Stimulated activated CD4-positive, alpha-beta T cell treated with anti-CD3 and anti-CD28 coated beads, Interleukin-2, amount 100 ng/mL, for 48 hours (primary cell): ENCODE measurements around the gene PNISR.
A peak's percentile ranks its signal among the peaks of the same experiment; 100 is the strongest.
"Not testable (repeated sequence)": the region's sequence is repeated elsewhere in the genome, so short reads cannot be mapped to it uniquely, and the experiment has no call there.

Experiments
- DNase-seq, 2 donors: peaks; one replicate each; pipeline ENCODE4 v3.0.0-alpha.2; 2020

PNISR gene, protein sequence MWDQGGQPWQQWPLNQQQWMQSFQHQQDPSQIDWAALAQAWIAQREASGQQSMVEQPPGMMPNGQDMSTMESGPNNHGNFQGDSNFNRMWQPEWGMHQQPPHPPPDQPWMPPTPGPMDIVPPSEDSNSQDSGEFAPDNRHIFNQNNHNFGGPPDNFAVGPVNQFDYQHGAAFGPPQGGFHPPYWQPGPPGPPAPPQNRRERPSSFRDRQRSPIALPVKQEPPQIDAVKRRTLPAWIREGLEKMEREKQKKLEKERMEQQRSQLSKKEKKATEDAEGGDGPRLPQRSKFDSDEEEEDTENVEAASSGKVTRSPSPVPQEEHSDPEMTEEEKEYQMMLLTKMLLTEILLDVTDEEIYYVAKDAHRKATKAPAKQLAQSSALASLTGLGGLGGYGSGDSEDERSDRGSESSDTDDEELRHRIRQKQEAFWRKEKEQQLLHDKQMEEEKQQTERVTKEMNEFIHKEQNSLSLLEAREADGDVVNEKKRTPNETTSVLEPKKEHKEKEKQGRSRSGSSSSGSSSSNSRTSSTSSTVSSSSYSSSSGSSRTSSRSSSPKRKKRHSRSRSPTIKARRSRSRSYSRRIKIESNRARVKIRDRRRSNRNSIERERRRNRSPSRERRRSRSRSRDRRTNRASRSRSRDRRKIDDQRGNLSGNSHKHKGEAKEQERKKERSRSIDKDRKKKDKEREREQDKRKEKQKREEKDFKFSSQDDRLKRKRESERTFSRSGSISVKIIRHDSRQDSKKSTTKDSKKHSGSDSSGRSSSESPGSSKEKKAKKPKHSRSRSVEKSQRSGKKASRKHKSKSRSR

GRCh38 chr6:99424761-99425646 lies at the start of gene PNISR:
TSS of gene PNISR (minus strand) at chr6:99425308. CDS start at chr6:99414659, 10,649 bp downstream.
- DNase-seq, result peak; percentile 69 to 71

DNA sequence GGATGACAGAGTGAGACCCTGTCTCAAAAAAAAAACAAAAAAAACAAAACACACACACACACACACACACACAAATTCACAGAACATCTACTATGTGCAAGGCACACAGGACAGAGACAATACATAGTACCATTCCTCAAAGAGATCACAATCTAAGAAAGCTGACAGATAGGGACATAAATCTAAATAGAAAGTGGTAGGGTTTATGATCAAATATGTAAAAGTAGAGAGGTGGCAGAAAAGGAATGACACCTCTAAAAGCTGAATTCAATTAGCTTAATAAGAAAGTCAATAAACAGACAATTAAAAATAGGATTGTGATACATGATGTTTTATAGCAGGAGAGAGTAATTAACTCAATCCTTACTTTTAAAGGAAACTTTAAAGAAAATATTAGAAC lies 48.6 kb upstream of the PNISR start:
- DNase-seq, result no peak

- DNase-seq, result no peak
Observed at GRCh38 chr6:99471638-99472037, 46.5 kb upstream of the PNISR start.

DNA sequence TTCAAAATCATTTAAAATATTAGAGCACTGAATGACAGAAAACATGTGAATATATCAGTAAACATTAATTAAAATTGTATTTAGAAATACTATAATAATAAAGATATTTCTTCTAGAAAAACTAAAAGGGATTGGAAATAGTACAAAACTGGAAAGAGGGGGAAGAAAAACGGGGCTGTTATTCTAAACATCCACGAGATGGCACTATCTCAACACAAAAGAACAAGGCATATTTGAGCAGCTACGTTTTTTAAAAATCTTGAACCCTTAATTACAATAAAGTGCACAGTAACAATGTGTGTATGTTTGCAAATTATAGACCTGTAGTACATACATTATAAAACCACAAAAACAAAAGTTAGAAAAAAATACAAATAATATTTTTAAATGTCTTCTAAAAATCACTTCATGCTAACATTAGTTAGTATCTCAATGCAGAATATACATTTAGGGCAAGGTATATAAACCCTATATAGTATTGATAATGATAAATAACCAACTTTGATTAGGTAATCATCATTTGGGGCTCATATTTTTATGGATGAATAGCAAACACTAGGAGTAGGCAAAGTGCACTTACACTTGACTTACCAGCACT lies 42.5 kb upstream of the PNISR start:
- DNase-seq, result no peak

DNA sequence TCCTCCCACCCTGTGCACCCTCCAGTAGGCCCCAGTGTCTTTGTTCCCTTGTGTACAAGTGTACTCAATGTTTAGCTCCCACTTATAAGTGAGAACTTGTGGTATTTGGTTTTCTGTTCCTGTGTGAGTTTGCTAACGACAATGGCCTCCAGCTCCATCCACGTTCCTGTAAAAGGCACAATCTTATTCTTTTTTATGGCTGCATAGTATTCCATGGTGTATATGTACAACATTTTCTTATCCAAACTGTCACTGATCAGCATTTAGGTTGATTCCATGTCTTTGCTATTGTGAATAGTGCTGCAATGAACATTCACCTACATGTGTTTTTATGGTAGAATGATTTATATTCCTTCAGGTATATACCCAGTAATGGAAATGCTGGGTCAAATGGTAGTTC lies 34.0 kb upstream of the PNISR start:
- not testable (repeated sequence) for DNase-seq

- DNase-seq, result no peak
Observed at GRCh38 chr6:99458319-99458718, 33.2 kb upstream of the PNISR start.

DNA sequence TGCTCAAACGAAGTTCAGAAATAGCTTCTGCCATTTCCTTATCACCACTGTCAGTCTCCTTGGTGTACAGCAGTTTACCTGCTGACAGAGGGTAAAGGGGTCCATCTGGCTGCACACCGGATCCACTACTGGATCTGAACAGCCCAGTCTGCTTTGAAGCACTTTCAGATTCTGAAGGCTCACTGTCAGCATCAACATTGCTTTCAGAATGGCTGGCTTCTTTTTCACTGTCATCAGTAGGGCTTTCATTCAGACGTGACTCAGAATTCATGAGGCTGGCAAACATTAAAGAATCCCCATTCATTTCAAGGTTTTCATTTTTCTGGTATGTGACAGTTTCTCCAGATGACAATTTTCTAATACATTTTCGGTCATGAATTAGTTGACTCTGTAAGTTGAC lies 21.0 kb upstream of the PNISR start:
- DNase-seq, result no peak

DNA sequence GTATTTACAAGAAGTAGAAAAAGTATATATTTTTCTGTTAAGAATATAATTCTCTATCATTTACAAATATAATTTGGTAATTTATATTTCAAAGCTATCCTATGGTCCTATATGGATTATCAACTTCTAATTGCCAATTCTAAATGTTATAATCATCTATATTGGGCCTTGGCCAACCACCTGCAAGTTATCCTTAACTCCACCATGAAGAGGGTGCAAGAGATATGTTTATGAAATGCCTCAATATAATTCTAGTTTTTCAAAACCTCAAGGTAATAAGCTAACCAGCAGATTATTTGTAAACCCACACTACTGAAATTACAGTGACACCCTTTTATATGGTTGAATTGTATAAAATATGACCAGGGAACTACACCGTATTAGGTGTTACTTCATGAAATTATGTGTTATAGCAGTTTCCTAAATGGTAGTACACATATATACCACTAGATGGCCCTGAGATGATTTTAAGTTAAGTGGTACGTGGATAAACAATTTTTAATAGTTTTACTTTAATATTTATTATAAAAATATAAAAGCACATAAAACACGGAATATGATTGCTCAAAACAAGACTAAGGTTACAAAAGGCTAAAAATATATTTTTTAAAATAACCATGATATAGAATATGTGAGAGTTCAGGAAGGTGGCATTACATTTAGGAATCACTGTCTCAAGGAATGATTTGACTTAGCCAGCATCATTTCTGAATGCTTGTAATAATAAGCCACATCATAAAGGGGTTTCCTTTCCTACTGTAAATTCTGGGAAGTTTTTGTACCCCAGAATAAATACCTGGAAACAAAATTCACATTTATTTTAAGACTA lies 9.8 kb upstream of the PNISR start:
- DNase-seq, result no peak

- DNase-seq, result no peak
Observed at GRCh38 chr6:99432877-99433276, 7.8 kb upstream of the PNISR start.

DNA sequence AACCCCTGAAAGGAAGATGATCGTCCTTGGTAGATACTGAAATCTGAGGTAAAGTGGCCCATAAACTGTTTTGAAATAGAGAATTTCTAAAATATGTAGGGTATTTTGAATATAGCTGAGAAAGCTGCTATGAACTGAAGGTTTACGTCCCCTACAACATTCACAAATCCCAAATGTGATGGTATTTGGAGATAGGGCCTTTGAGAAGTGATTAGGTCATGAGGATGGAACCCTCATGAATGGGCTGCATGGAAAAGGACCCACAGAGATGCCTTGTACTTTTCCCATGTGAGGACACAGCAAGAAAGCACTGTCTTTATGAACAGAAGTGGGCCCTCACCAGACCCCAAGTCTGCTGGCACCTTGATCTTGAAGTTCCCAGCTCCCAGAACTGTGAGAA lies 6.8 kb upstream of the PNISR start:
- no peak for DNase-seq

GRCh38 chr6:99427988-99428387 lies 2.9 kb upstream of the PNISR start:
- no peak for DNase-seq

DNA sequence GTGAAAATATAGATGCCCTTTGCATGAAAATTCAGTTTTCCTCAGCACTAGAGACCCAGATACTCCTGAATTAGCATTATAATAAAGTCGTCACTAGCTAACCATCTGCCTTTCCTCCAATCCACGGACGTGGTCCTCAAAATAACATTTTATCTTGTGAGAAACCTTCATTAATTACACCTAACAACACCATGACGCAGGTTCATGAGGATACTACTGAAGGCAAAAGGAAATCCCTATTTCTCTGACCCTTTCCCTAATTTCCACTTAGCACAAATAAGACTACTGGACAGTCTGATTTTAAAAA lies 1.3 kb upstream of the PNISR start:
- DNase-seq, result no peak

DNA sequence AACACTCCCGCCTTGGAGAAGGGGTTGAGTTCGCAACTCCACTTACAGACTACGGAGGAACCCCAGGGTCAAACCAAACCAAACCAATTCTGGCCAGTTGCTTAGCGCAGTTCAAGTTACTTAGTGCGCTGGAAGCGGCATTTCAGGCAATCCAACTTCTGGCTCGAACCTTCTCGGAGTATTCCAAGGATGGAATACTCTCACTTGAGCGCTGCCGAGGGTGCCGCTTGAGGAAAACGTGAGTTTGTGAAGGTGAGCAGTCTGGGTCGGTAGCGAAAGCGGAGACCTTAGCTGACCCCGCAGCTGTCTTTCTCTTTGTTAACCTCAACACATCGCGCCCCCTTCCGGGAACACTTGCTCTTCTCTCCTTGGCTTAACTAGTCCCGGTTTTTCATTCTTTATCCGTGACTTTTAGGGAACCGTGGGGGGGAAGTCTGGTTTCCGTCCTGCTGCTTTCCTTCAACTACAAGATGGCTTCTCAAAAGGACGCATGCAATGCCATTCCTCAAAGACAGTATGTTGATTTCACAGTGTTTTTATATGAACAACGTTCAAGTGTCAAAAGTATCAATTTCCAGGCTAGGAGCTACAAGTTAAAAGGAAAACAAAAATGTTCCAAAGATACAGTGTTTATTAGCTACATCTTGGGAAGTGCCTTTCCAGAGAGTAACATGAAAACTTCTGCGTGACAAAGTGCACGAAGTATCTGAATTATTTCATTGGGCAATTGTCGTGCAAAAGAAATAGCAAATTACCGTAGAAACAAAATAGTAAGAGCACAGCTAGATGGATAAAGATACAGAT lies 741 bp upstream of the PNISR start:
- peak; percentile 51 to 65 for DNase-seq

GRCh38 chr6:99424022-99424421 lies 1.1 kb downstream of the PNISR start:
- no peak for DNase-seq

GRCh38 chr6:99422912-99423311 lies 2.2 kb downstream of the PNISR start:
- no peak for DNase-seq

DNA sequence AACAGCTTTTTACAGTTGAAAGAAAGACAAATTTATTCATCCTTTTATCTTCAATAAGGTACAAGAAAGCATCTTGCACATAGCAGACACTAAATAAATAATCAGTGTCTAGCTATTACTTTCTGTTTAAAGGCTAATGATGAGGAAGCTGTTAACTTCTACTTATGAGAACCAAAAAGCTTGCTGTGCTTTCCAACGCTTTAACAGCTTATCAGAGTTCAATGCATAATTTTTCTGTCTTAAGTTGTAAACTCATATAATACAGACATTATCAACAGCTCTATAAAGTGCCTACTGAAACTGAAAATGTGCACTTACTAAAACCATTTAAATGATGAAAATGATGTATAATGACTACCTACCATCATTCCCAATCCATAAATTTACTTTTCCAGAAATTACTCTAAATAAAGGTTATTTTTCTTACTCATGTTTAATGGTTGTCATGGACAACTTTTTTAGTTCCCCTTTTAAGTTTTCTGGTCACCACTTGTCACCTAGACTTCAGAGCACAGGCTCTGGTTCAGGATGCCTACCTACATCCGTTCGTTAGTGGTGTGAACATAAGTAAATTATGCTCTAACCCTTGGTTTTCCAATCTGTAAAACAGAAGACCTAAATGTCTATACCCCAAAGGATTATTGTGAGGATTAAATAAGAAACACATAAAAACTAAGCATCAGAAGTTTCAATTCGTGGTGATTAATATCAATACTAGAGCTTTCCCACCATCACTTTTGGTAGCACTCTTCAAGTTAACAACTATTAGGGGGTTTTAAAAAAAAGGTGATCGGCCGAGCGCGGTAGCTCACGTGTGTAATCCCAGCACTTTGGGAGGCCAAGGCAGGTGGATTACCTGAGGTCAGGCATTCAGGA lies 8.0 kb downstream of the PNISR start:
- DNase-seq, result no peak

DNA sequence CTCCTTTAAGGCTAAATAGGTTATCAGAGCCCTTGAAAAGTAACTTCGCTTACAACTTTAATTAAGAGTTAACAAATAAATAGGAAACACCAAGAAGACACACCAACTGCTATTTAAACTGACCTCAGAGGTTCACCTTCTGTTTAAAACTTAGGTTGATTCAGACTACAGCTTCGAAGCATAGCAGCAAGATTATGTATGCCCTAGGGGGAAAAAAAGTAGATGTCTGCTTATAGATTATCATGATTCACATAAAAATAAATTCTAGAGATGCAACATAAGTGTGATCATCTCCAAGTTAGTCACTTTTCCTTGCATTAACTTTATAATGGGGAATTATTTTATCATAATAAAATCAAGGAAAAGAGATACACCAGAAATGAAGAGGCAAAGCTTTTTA lies 8.9 kb downstream of the PNISR start:
- no peak for DNase-seq

DNA sequence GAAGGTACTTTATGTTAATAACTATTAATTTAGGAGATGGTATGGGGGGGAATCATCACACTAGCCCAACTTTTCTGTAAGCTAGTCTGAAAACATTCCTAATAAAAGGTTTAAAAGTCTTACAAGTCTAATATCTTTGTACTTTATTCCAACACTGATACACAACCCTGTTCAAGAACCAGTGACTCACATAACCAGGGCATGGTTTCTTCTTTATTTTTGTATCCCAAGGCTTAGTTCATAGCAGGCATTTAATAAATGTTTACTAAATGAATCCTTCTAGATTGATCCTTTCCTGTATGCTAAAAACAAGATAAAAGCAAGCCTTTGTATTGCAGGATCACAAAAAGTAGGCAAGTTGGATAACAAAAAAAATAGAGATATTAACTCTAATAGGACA lies 9.7 kb downstream of the PNISR start:
- DNase-seq, result no peak

DNA sequence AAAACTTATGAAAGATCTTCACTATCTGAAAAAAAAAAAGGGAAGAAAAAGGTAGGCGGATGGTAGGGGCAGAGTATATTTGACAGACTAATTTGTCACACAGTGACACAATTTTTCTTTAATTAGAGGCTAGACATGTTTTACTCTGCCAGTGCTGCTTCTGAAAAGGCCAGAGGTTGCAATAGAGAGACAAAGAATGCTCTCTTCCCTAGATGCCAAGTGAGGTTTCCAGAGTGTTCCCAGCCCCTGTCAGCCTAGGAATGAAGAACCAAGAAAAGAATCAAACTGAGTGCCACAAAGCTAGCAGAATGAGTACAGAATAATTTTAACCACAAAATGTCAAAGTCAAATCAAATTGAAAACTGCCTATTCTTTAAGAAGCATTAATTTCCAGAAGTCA lies 13.0 kb downstream of the PNISR start:
- no peak for DNase-seq

GRCh38 chr6:99409672-99410071 lies 15.4 kb downstream of the PNISR start:
- DNase-seq, result no peak
